Smooth muscle cell (in vitro differentiated cells): ENCODE data around the gene SREBF1. TPM values are rescaled to one million over a fixed set of nuclear protein-coding genes. Genes with fewer than 3 reads are reported as not detected.

Experiments
- DNase-seq: peaks from one replicate; lab custom pipeline; 2025; ENCODE audit not compliant: unreplicated experiment; lab: John Stamatoyannopoulos, UW
- H2AFZ ChIP-seq: fragments of 200-600 bp; sonication (generic); 2 replicates; pipeline ENCODE4 v1.6.0; 2016; ENCODE audit warnings: antibody characterized with exemption, low read depth, mild to moderate bottlenecking
- H3F3A ChIP-seq: fragments of 200-600 bp; sonication (generic); 2 replicates; pipeline ENCODE4 v1.6.0; 2017; ENCODE audit warnings: antibody characterized with exemption, low read depth
- H3K27ac ChIP-seq: fragments of 200-600 bp; sonication (generic); 2 replicates; pipeline ENCODE4 v1.5.1; 2016; ENCODE audit warnings: low read depth, mild to moderate bottlenecking
- H3K27me3 ChIP-seq: fragments of 200-600 bp; sonication (generic); 2 replicates; pipeline ENCODE4 v1.6.1; 2016; ENCODE audit warnings: low read depth, mild to moderate bottlenecking
- H3K36me3 ChIP-seq: fragments of 200-600 bp; sonication (generic); 2 replicates; pipeline ENCODE4 v1.5.1; 2016; ENCODE audit warnings: low read depth
- H3K4me1 ChIP-seq: fragments of 200-600 bp; sonication (generic); 2 replicates; pipeline ENCODE4 v1.5.1; 2016; ENCODE audit warnings: low read depth
- H3K4me2 ChIP-seq: fragments of 200-600 bp; sonication (generic); 2 replicates; pipeline ENCODE4 v1.6.0; 2016; ENCODE audit warnings: mild to moderate bottlenecking
- H3K4me3 ChIP-seq: fragments of 200-600 bp; sonication (generic); 2 replicates; pipeline ENCODE4 v1.5.1; 2016; ENCODE audit warnings: mild to moderate bottlenecking
- H3K79me2 ChIP-seq: fragments of 200-600 bp; sonication (generic); 2 replicates; pipeline ENCODE4 v1.6.0; 2016; ENCODE audit warnings: low read depth, mild to moderate bottlenecking
- H3K9ac ChIP-seq: fragments of 200-600 bp; sonication (generic); 2 replicates; pipeline ENCODE4 v1.6.0; 2016; ENCODE audit warnings: low read depth
- H3K9me3 ChIP-seq: fragments of 200-600 bp; sonication (generic); replicated peaks from 2 replicates; pipeline ENCODE4 v1.5.1; 2016; ENCODE audit warnings: low read depth
- H4K20me1 ChIP-seq: fragments of 200-600 bp; sonication (generic); 2 replicates; pipeline ENCODE4 v1.6.0; 2016; ENCODE audit warnings: low read depth
- WGBS: methylation state at CpG from one replicate; pipeline ENCODE4 v1.1.7; 2016; ENCODE audit warnings: low lambda C conversion rate; 5-methylcytosine and 5-hydroxymethylcytosine counted together
- polyA plus RNA-seq: library from polyadenylated mRNA; unstranded; fragments of >200 nt; fragmentation: Nextera tagmentation; extraction: Ambion mirVana; gene quantifications from 2 replicates; pipeline ENCODE4 v1.2.1, GENCODE V29; 2016
- total RNA-seq: library from RNA; depleted of rRNA; stranded (reverse); fragments of >200 nt; gene quantifications from 2 replicates; pipeline ENCODE4 v1.2.3, GENCODE V29; 2014
- TF ChIP-seq, protein P1 (sequence below): fragments of 200-600 bp; sonication (generic); IDR thresholded peaks from 2 replicates; pipeline ENCODE4 v1.5.1; 2017; ENCODE audit warnings: borderline replicate concordance, mild to moderate bottlenecking, antibody characterized with exemption; ENCODE audit not compliant: insufficient read depth, poor library complexity, severe bottlenecking

SREBF1 gene
- total and polyA plus RNA-seq, 2 experiments from 2014 or later = 23.5 to 45.4 TPM

DNA sequence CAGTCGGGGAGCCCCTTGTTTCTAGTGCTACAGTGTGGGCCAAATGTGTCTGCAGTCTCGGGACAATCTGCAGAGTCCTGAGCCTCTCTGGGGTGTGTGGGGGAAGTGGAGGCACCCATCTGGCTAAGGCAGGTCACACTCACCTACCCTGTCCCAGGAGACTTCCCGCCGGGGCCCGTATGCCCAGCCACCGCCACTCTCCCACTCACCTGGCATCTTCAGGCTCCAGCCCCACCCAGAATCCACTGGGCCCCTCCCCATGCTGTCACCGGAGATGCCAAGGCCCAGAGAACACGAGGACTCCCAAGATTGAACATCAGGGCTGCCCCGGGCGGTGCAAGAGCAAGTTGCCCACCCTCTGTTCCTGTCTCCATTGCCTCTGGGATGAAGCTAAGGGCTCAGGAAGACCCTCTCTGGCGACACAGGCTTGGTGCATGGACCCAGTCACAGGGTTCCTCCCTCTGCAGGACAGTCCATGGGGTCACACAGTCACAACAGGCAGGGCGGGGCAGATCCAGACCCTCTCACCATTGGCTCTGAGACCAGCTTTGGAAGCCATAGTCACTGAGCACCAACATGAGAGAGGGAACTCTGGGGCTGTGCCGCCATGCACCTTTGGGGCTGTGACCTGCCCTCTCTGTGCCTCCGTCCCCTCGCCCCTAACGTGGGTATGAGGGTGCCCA is 38.1 kb downstream of the SREBF1 start:
- no peak overlapping the region for H3K9ac ChIP-seq
- H3K4me1 ChIP-seq = no peaks in the 10 kb centered on the region
- no peaks in the 10 kb centered on the region for H3K9me3 ChIP-seq
- H4K20me1 ChIP-seq = peaks cover 98% of the 10 kb centered on the region
- no peaks in the 10 kb centered on the region for H3K36me3 ChIP-seq
- no peak overlapping the region for H3K4me2 ChIP-seq
- 97% methylated on average over 15 of the region's 16 CpGs for WGBS
- no peak overlapping the region for H2AFZ ChIP-seq
- H3K4me3 ChIP-seq = no peak overlapping the region
- TF ChIP-seq, protein P1, sequence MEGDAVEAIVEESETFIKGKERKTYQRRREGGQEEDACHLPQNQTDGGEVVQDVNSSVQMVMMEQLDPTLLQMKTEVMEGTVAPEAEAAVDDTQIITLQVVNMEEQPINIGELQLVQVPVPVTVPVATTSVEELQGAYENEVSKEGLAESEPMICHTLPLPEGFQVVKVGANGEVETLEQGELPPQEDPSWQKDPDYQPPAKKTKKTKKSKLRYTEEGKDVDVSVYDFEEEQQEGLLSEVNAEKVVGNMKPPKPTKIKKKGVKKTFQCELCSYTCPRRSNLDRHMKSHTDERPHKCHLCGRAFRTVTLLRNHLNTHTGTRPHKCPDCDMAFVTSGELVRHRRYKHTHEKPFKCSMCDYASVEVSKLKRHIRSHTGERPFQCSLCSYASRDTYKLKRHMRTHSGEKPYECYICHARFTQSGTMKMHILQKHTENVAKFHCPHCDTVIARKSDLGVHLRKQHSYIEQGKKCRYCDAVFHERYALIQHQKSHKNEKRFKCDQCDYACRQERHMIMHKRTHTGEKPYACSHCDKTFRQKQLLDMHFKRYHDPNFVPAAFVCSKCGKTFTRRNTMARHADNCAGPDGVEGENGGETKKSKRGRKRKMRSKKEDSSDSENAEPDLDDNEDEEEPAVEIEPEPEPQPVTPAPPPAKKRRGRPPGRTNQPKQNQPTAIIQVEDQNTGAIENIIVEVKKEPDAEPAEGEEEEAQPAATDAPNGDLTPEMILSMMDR = no peak
- no peaks in the 10 kb centered on the region for H3K79me2 ChIP-seq
- no peak overlapping the region for H3K27ac ChIP-seq
- H3K27me3 ChIP-seq = no peaks in the 10 kb centered on the region
- DNase-seq = no peak
- no peaks in the 10 kb centered on the region for H3F3A ChIP-seq

DNA sequence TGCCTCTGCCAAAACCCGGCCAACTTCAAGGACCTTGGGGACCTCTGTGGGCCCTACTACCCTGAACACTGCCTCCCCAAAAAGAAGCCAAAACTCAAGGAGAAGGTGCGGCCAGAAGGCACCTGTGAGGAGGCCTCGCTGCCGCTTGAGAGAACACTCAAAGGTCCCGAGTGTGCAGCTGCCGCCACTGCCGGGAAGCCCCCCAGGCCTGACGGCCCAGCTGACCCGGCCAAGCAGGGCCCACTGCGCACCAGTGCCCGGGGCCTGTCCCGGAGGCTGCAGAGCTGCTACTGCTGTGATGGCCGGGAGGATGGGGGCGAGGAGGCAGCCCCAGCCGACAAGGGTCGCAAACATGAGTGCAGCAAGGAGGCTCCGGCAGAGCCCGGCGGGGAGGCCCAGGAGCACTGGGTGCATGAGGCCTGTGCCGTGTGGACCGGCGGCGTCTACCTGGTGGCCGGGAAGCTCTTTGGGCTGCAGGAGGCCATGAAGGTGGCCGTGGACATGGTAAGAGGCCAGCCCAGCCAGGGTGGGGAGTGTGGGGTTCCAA is 38.7 kb downstream of the SREBF1 start:
- no peaks in the 10 kb centered on the region for H3K27me3 ChIP-seq
- no peak overlapping the region for H3K4me2 ChIP-seq
- no peaks in the 10 kb centered on the region for H3F3A ChIP-seq
- no peak overlapping the region for H3K4me3 ChIP-seq
- H2AFZ ChIP-seq = no peak overlapping the region
- H3K4me1 ChIP-seq = peaks cover 1% of the 10 kb centered on the region
- 93% methylated on average over 25 of the region's 25 CpGs for WGBS
- H3K9ac ChIP-seq = no peak overlapping the region
- H3K36me3 ChIP-seq = no peaks in the 10 kb centered on the region
- no peaks in the 10 kb centered on the region for H3K9me3 ChIP-seq
- DNase-seq = no peak
- no peak overlapping the region for H3K27ac ChIP-seq
- TF ChIP-seq, protein P1 = no peak
- peaks cover 98% of the 10 kb centered on the region for H4K20me1 ChIP-seq
- H3K79me2 ChIP-seq = no peaks in the 10 kb centered on the region

GRCh38 chr17:17797119-17797809 is 39.5 kb downstream of the SREBF1 start:
- TF ChIP-seq, protein P1 = no peak
- 99% methylated on average over 30 of the region's 30 CpGs for WGBS
- H3K36me3 ChIP-seq = no peaks in the 10 kb centered on the region

More at GRCh38 chr17:17797119-17797809, 39.5 kb downstream of the SREBF1 start:
- Histone ChIP-seq H2AFZ (no peak overlapping the region), H3K4me1 (peaks cover 7% of the 10 kb centered on the region), H3K9me3 (no peaks in the 10 kb centered on the region), H3F3A (no peaks in the 10 kb centered on the region), H3K9ac (no peak overlapping the region), H3K4me2 (no peak overlapping the region), H3K4me3 (no peak overlapping the region), H3K27me3 (no peaks in the 10 kb centered on the region), H3K79me2 (no peaks in the 10 kb centered on the region), H4K20me1 (peaks cover 99% of the 10 kb centered on the region), H3K27ac (no peak overlapping the region)
- DNase-seq = no peak
